ENCODE results near the gene KIAA1958. TPM values are rescaled to one million over a fixed set of nuclear protein-coding genes. Genes with fewer than 3 reads are reported as not detected.

Gene KIAA1958
- total and polyA plus RNA-seq, 2 of the 4 experiments (the other 2 are of a cell fraction) = 0.65 to 1.8 TPM

DNA sequence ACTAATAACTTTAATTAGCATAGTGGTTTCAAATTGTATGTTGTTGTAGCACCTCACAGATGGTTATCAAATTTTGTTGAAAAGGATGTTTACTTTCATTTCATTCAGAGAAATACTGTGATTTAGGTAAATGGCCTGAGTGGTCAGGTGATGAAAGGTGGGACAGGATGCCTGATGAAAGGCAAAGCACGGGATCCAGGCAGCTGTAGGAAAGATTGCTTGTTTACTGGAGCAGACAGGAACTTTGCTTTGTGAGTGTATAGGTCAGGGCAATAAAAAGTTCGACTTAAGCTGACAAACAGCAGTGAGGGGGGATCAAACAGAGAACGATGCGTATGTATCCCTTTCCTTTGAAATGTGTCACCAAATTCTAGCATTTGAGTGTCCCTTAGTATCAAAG, 19.0 kb downstream of the KIAA1958 start:
- Histone ChIP-seq H3K4me3 (ENCODE audit: insufficient read depth, low read depth, low read length) (no peak overlapping the region), H2BK5ac (ENCODE audit: low read depth, low read length, poor library complexity, severe bottlenecking) (no peak overlapping the region), H4K91ac (ENCODE audit: insufficient read depth, low read depth, low read length) (no peak overlapping the region), H3K4ac (ENCODE audit: low read depth, low read length) (no peak overlapping the region), H3K79me1 (ENCODE audit: low read depth in 1 of 2, low read length in 2 of 2) (0 out of 4 replicates have a peak, but pooled peaks cover 0 to 3% of the 10 kb centered on the region in 2 experiments), H2AFZ (replicated peaks; ENCODE audit: low read length, poor library complexity) (no peak overlapping the region), H2AK9ac (replicated peaks; ENCODE audit: low read depth, low read length, poor library complexity) (no peak overlapping the region), H3K4me2 (ENCODE audit: low read depth, low read length) (no peak overlapping the region), H2BK120ac (ENCODE audit: low read depth, low read length) (no peak overlapping the region), H3K14ac (replicated peaks; ENCODE audit: low read depth, low read length) (no peak overlapping the region; the same call in 1 of the 2 replicates), H4K20me1 (ENCODE audit: insufficient read depth, low read length) (no peaks in the 10 kb centered on the region), H4K8ac (ENCODE audit: low read depth in 2 of 2, low read length in 2 of 2) (no peak overlapping the region), H3K36me3 (ENCODE audit: control insufficient read depth, insufficient read depth, low read length) (no peaks in the 10 kb centered on the region), H3K18ac (ENCODE audit: low read depth, low read length) (no peak overlapping the region), H2AK5ac (ENCODE audit: low read depth, low read length) (no peak overlapping the region), H3K27ac (ENCODE audit: insufficient read depth, low read length) (no peak overlapping the region), H3K9me1 (ENCODE audit: insufficient read depth, low read length) (no peaks in the 10 kb centered on the region), H3K56ac (ENCODE audit: extremely low read depth, insufficient read depth, low read length) (no peak overlapping the region), H3K9me3 (ENCODE audit: control insufficient read depth, insufficient read depth, low read length) (no peaks in the 10 kb centered on the region), H3K4me1 (ENCODE audit: control insufficient read depth, insufficient read depth, low read length) (no peaks in the 10 kb centered on the region), H3K27me3 (ENCODE audit: control insufficient read depth, insufficient read depth, low read length) (no peaks in the 10 kb centered on the region), H3K9ac (ENCODE audit: low read depth, low read length) (no peak overlapping the region), H3K23ac (ENCODE audit: low read depth, low read length) (no peak overlapping the region), H2BK20ac (ENCODE audit: low read depth, low read length) (no peak overlapping the region), H4K5ac (ENCODE audit: low read depth, low read length) (no peak overlapping the region), H2BK15ac (ENCODE audit: low read depth, low read length) (no peak overlapping the region)
- ATAC-seq (ENCODE audit: low read depth) (no peak), DNase-seq (no peak)
- BruUV-seq (replicated peaks) = no TSS peak
- no peak for TF ChIP-seq BHLHE40 (IDR thresholded peaks at IDR 0.05; ENCODE audit: low read depth, low read length)
- no peak for TF ChIP-seq CTCF (conservative IDR thresholded peaks at IDR 0.05; ENCODE audit: low read depth, low read length)
- TF ChIP-seq SMC3 (IDR thresholded peaks at IDR 0.05; ENCODE audit: low read depth, low read length) = no peak
- TF ChIP-seq RFX5 (IDR thresholded peaks at IDR 0.05; ENCODE audit: low read depth, low read length) = no peak
- no peak for TF ChIP-seq RCOR1 (IDR thresholded peaks at IDR 0.05; ENCODE audit: insufficient replicate concordance, low read length)
- ChIA-PET CTCF (no interaction called here), POLR2A (ENCODE audit: unreplicated experiment) (no interaction called here)
- 75% methylated on average over 2 of the region's 4 CpGs; no CpG with 5 or more reads in 1 of the 2 experiments for WGBS, 2 experiments (ENCODE audit: extremely low coverage in 2 of 2, insufficient read length in 1 of 2)
- dilution Hi-C loops (cut with HindIII; ENCODE audit: low sequenced_read_pairs, unreplicated experiment) (no loop called here), intact Hi-C loops (cut with micrococcal nuclease) (no loop called here), in situ Hi-C loops (cut with MboI; ENCODE audit: low sequenced_read_pairs) (no loop called here)
